Measurements from ENCODE around the gene CBARP. TPM values are rescaled to one million over a fixed set of nuclear protein-coding genes. Genes with fewer than 3 reads are reported as not detected.

CBARP gene
- total and polyA plus RNA-seq, 2 donors (not counting 3 experiments of a cell fraction or from before 2014, with no cell fraction given): 3.5 to 9.2 TPM

- no TSS peak for BruUV-seq (replicated peaks)
- ChIA-PET POLR2A (interaction anchor here (0.6 to 2.3 kb wide), 4 partner anchors 12 to 236 kb away, joined by 7 to 24 read pairs (median 13); partner anchors contain the start of gene MIDN), CTCF (interaction anchor here (1.9 to 7.2 kb wide), 3 partner anchors 12 to 21 kb away, joined by 14 to 1001 read pairs (median 89); partner anchors contain the start of gene ATP5F1D)
- Histone ChIP-seq H4K20me1 (replicated peaks; ENCODE audit: control insufficient read depth, extremely low read depth, insufficient read depth, low read length) (no peaks in the 10 kb centered on the region), H3K36me3 (ENCODE audit: control insufficient read depth in 2 of 2, extremely low read depth in 1 of 2, insufficient read depth in 2 of 2, low read length in 2 of 2) (no peaks in the 10 kb centered on the region), H2AFZ (ENCODE audit: low read depth, low read length) (no peak overlapping the region), H3K4me3 (replicated peaks in 1 of 3; ENCODE audit: insufficient read depth in 1 of 3, low read depth in 1 of 3, low read length in 3 of 3) (no peak overlapping the region), H3K9me1 (replicated peaks; ENCODE audit: control insufficient read depth, extremely low read depth, insufficient read depth, low read length) (no peaks in the 10 kb centered on the region), H3K79me2 (ENCODE audit: control insufficient read depth, insufficient read depth, low read length) (peaks cover 5% of the 10 kb centered on the region), H3K4me2 (ENCODE audit: insufficient read depth, low read length) (no peak overlapping the region), H3K9me3 (replicated peaks; ENCODE audit: control insufficient read depth, insufficient read depth, low read length) (no peaks in the 10 kb centered on the region), H3K27me3 (ENCODE audit: control insufficient read depth in 2 of 2, insufficient read depth in 2 of 2, low read length in 2 of 2) (no peaks in the 10 kb centered on the region), H3K9ac (replicated peaks; ENCODE audit: extremely low read depth, insufficient read depth, low read length) (no peak overlapping the region), H3K27ac (ENCODE audit: insufficient read depth, low read depth, low read length) (peak overlapping the region; percentile 4), H3K4me1 (ENCODE audit: control insufficient read depth, extremely low read depth, insufficient read depth, low read length) (peaks cover 38% of the 10 kb centered on the region)
- intact Hi-C loops (cut with micrococcal nuclease): no loop called here
- TF ChIP-seq POLR2A (IDR thresholded peaks at IDR 0.05; ENCODE audit: low read depth, low read length) (no peak), GATA2 (IDR thresholded peaks at IDR 0.05; ENCODE audit: insufficient read depth, insufficient read length, low read depth, low read length) (no peak), POLR2AphosphoS5 (IDR thresholded peaks at IDR 0.05; ENCODE audit: insufficient read depth, low read depth, low read length) (peak; percentile 83), CTCF (IDR thresholded peaks at IDR 0.05; ENCODE audit: extremely low read depth in 1 of 2, insufficient read depth in 1 of 2, low read depth in 1 of 2, low read length in 2 of 2) (no peak), MYC (IDR thresholded peaks at IDR 0.05; ENCODE audit: low read depth, low read length) (no peak), FOS (IDR thresholded peaks at IDR 0.05; ENCODE audit: borderline replicate concordance, insufficient read depth, low read length) (peak; percentile 88), MAX (IDR thresholded peaks at IDR 0.05; ENCODE audit: insufficient read depth, insufficient read length) (no peak), EZH2 (IDR thresholded peaks at IDR 0.05; ENCODE audit: borderline replicate concordance, low read depth, low read length, severe bottlenecking) (no peak), JUN (IDR thresholded peaks at IDR 0.05; ENCODE audit: borderline replicate concordance, insufficient read depth, insufficient read length, low read depth) (peak; percentile 84)
- DNase-seq (ENCODE audit: low read depth, low spot score): peak; percentile 68
- no peak for FAIRE-seq
- dilution Hi-C loops (cut with MboI; ENCODE audit: extremely low pct_ligation_motif_present, low sequenced_read_pairs): no loop called here
Observed at GRCh38 chr19:1264801-1265614, 27.2 kb upstream of the CBARP start.
